ENCODE data around the gene EDNRA.
A peak's percentile ranks its signal among the peaks of the same experiment; 100 is the strongest.

Gene EDNRA

DNA sequence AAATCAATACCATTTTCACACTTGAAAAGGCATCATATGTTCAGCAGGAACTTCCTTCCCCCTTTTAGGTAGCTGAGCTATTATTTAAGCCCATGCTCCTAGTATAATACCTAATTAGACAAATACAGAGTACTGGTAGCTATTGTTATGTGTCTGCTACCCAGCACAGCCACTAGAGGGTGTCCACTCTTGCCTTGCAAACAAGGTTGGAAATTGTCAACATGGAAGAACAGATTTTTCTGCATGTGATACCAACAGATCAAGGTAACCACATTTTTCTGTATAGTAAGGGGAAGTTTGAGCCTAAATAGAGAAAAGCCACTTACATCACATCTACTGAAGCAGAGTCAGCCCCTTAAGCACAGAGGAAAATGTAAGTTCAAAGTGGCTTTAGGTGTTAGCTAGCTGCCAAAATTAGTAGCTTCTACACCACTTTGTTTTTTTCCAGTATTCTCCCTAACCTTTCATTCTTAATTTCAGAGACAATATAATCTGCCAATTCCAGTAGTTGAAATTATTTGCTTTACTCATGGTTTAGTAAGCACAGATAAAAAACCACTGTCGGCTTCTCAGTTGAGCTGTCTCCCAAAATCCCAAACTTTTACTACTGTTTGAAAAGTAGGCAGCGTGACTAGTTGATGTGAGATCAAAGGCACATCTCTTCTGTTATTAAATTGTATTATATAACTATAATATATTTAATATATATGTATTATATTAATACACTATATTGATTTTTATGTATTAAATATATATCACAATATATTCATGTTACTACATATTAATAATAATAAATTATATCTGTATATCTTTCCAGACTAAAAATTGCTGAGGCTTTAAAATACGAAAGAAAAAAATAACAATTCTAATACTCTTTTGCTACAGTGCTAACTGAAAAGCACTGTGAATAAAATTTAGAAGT lies 38.2 kb downstream of the EDNRA start:
- in situ Hi-C loops (cut with MboI; ENCODE audit: low pct_unique_long_range_greater_than_20kb, low sequenced_read_pairs, unreplicated experiment): loop anchor here (10.0 kb wide), 1 partner anchor 346 kb away; no protein-coding TSS in a partner anchor
- TF ChIP-seq, protein P1, sequence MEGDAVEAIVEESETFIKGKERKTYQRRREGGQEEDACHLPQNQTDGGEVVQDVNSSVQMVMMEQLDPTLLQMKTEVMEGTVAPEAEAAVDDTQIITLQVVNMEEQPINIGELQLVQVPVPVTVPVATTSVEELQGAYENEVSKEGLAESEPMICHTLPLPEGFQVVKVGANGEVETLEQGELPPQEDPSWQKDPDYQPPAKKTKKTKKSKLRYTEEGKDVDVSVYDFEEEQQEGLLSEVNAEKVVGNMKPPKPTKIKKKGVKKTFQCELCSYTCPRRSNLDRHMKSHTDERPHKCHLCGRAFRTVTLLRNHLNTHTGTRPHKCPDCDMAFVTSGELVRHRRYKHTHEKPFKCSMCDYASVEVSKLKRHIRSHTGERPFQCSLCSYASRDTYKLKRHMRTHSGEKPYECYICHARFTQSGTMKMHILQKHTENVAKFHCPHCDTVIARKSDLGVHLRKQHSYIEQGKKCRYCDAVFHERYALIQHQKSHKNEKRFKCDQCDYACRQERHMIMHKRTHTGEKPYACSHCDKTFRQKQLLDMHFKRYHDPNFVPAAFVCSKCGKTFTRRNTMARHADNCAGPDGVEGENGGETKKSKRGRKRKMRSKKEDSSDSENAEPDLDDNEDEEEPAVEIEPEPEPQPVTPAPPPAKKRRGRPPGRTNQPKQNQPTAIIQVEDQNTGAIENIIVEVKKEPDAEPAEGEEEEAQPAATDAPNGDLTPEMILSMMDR (IDR thresholded peaks at IDR 0.05; ENCODE audit: extremely low read depth, insufficient read depth, missing control alignments): peak; percentile 90
- DNase-seq (ENCODE audit: low spot score): peak; percentile 51

DNA sequence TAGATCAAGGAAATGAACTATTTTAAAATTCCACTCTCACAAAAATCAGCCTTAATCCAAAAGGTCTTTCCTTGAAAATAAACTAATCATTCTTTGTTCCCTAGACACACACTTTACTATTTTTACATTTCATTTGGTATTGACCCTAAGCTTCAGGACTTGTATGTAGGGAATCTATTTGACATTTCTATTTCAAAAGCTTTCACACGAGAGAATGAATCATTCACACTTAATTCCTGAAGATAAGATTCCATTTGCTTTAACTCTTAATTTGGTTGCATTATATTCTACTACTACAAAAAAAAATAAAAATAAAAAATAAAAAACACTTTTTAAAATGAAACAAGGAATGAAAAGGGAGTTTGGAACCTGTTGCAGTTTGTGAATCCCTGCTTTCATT lies 43.7 kb downstream of the EDNRA start:
- no peak for DNase-seq (ENCODE audit: low spot score)
- TF ChIP-seq, protein P1 (IDR thresholded peaks at IDR 0.05; ENCODE audit: extremely low read depth, insufficient read depth, missing control alignments): no peak
- in situ Hi-C loops (cut with MboI; ENCODE audit: low pct_unique_long_range_greater_than_20kb, low sequenced_read_pairs, unreplicated experiment): no loop called here

DNA sequence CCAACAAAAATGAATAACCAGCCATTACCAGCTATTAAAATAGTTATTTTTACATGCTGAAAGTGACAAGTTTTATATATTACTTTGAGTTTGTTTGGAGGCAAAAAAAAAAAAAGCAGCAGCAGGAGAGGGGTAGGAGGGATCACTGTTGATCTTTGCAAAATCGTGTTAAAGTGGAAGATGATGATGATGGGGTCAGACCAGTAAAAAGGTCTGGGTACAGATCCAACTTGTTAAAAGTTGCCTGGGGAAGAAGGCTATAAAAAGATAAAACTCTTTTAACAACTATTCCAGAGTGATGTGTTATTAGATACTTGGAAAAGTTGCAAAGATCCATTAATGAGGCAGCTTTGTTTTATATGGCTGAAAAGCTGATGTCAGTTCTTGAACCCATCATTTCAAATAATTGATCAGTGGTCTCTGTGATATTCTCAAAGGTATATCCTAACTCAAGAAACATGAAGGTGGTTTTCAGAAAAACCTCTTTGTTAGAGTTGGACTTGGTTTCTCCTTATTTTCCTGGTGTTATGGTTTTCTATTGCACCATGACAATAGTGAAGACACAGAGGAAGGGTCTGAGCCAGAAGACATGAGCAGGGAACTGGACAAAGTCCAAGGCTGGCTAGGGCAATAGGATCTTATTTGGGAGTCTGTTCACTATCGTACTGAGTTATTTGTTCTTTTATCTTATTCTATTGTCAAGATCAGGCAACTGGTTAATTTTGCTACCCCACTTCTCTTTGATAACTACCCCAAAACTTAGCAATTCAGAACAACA lies 44.8 kb downstream of the EDNRA start:
- in situ Hi-C loops (cut with MboI; ENCODE audit: low pct_unique_long_range_greater_than_20kb, low sequenced_read_pairs, unreplicated experiment): no loop called here
- TF ChIP-seq, protein P1 (IDR thresholded peaks at IDR 0.05; ENCODE audit: extremely low read depth, insufficient read depth, missing control alignments): no peak
- DNase-seq (ENCODE audit: low spot score): no peak

DNA sequence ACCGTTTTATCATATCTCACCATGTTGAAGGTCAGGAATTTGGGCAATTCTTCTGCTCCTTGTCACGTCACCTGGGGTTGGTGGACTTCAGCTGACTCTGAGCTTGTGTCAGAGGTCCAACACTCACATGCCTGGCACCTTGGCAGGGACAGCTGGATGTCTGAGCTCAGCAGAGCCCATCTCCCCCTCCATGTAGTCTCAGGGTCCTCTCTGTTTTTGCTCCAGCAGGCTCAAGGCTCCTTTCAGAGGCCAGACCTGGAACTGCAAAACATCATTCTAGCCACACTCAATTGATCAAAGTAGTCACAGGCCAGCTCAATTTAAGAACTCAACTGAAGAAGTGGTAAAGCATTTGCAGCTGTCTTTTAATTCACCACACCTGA lies 45.4 kb downstream of the EDNRA start:
- peak; percentile 12 for DNase-seq (ENCODE audit: low spot score)
- TF ChIP-seq, protein P1 (IDR thresholded peaks at IDR 0.05; ENCODE audit: extremely low read depth, insufficient read depth, missing control alignments): no peak
- in situ Hi-C loops (cut with MboI; ENCODE audit: low pct_unique_long_range_greater_than_20kb, low sequenced_read_pairs, unreplicated experiment): no loop called here

DNA sequence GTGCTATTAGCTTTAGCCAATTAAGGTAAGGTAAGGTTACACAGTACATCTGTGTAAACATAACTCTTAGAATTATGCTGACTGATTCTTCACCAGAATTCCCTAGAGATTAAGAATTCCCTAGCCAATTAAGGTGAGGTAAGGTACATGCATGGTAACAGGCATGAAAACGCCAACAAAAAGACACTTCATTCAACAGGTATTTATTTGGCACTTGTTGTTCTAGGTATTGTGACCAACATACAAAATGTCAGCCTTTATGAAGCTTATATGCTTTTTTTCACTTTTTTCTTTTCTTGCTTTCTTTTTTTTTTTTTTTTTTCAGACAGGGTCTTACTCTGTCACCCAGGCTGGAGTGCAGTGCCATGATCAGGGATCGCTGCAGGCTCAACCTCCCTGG lies 47.2 kb downstream of the EDNRA start:
- DNase-seq (ENCODE audit: low spot score): no peak
- TF ChIP-seq, protein P1 (IDR thresholded peaks at IDR 0.05; ENCODE audit: extremely low read depth, insufficient read depth, missing control alignments): no peak
- in situ Hi-C loops (cut with MboI; ENCODE audit: low pct_unique_long_range_greater_than_20kb, low sequenced_read_pairs, unreplicated experiment): no loop called here

DNA sequence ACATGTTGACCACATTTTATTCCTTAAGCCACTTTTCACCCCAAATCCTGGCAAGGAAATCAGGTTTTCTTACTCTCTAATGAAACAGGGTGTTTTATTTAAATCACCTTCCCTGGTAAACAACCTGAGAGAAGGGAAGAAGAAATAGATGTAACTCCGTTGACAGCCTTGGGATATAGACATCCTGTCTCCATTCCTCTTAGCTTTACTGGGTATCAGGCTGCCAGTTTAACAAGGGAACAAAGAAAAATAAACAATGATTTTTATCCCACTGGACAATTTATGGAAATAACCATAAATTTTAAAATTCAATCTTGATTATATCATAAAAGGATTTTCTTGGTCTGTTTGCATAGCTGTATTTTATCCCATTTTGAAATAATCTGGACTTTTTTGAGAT lies 49.2 kb downstream of the EDNRA start:
- DNase-seq (ENCODE audit: low spot score): no peak
- TF ChIP-seq, protein P1 (IDR thresholded peaks at IDR 0.05; ENCODE audit: extremely low read depth, insufficient read depth, missing control alignments): no peak
- in situ Hi-C loops (cut with MboI; ENCODE audit: low pct_unique_long_range_greater_than_20kb, low sequenced_read_pairs, unreplicated experiment): no loop called here
